ENCODE measurements around the gene ANKRD60. TPM values are rescaled to one million over a fixed set of nuclear protein-coding genes. Genes with fewer than 3 reads are reported as not detected.

ANKRD60 gene
- total RNA-seq, 1 donor from 2014 or later = not detected

- Mint-ChIP-seq H3K4me3 (no peak overlapping the region), H3K27me3 (ENCODE audit: low read depth) (peaks cover 26% of the 10 kb centered on the region), H3K4me1 (peaks cover 7% of the 10 kb centered on the region), H3K9me3 (no peaks in the 10 kb centered on the region), H3K36me3 (peaks cover 8% of the 10 kb centered on the region), H3K27ac (no peak overlapping the region)
- no peak for DNase-seq (ENCODE audit: low spot score in 2 of 2, unreplicated experiment in 2 of 2)
- TF ChIP-seq CTCF (IDR thresholded peaks at IDR 0.05; ENCODE audit: unreplicated experiment) = no peak
Observed at GRCh38 chr20:58238490-58238889, 10.0 kb upstream of the ANKRD60 start.

GRCh38 chr20:58237318-58238132 is 9.1 kb upstream of the ANKRD60 start:
- Mint-ChIP-seq H3K36me3 (peaks cover 3% of the 10 kb centered on the region), H3K27ac (no peak overlapping the region), H3K27me3 (ENCODE audit: low read depth) (peaks cover 26% of the 10 kb centered on the region), H3K9me3 (no peaks in the 10 kb centered on the region), H3K4me1 (peaks cover 7% of the 10 kb centered on the region), H3K4me3 (peak overlapping the region; percentile 65)
- TF ChIP-seq CTCF (IDR thresholded peaks at IDR 0.05; ENCODE audit: unreplicated experiment) = peak; percentile 48
- no peak for DNase-seq (ENCODE audit: low spot score in 2 of 2, unreplicated experiment in 2 of 2)

GRCh38 chr20:58236612-58237317 is 8.3 kb upstream of the ANKRD60 start:
- DNase-seq (ENCODE audit: low spot score in 2 of 2, unreplicated experiment in 2 of 2) = peak; percentile 55 to 89
- peak; percentile 97 for TF ChIP-seq CTCF (IDR thresholded peaks at IDR 0.05; ENCODE audit: unreplicated experiment)
- Mint-ChIP-seq H3K4me1 (peaks cover 7% of the 10 kb centered on the region), H3K27ac (no peak overlapping the region), H3K4me3 (peak overlapping the region; percentile 65), H3K9me3 (no peaks in the 10 kb centered on the region), H3K27me3 (ENCODE audit: low read depth) (peaks cover 26% of the 10 kb centered on the region), H3K36me3 (no peaks in the 10 kb centered on the region)

GRCh38 chr20:58235010-58235409 is 6.6 kb upstream of the ANKRD60 start:
- no peak overlapping the region for H3K27ac Mint-ChIP-seq

More at GRCh38 chr20:58235010-58235409, 6.6 kb upstream of the ANKRD60 start:
- Mint-ChIP-seq H3K4me3 (no peak overlapping the region), H3K27me3 (ENCODE audit: low read depth) (peaks cover 44% of the 10 kb centered on the region), H3K9me3 (no peaks in the 10 kb centered on the region), H3K4me1 (peaks cover 7% of the 10 kb centered on the region), H3K36me3 (no peaks in the 10 kb centered on the region)
- DNase-seq (ENCODE audit: low spot score in 2 of 2, unreplicated experiment in 2 of 2) = no peak
- no peak for TF ChIP-seq CTCF (IDR thresholded peaks at IDR 0.05; ENCODE audit: unreplicated experiment)

Measured in mesothelial cell of epicardium (in vitro differentiated cells).